ENCODE measurements around the gene DOCK4.

DOCK4 gene

GRCh38 chr7:112223310-112223709, 17.1 kb upstream of the DOCK4 start:
- no peak for DNase-seq (ENCODE audit: extremely low spot score)
- TF ChIP-seq L3MBTL2 (conservative IDR thresholded peaks at IDR 0.05) (no peak), CTBP1 (IDR thresholded peaks at IDR 0.05; ENCODE audit: borderline replicate concordance) (no peak), BHLHE40 (IDR thresholded peaks at IDR 0.05; ENCODE audit: borderline replicate concordance) (no peak), FOXA1 (IDR thresholded peaks at IDR 0.05) (no peak), NFRKB (IDR thresholded peaks at IDR 0.05) (no peak), FOXK2 (IDR thresholded peaks at IDR 0.05) (no peak), PKNOX1 (IDR thresholded peaks at IDR 0.05) (no peak), ARNT (IDR thresholded peaks at IDR 0.05) (no peak)
- POLR2A ChIA-PET: no interaction called here
- CTCF ChIA-PET: no interaction called here

GRCh38 chr7:112220877-112221434, 14.8 kb upstream of the DOCK4 start:
- ChIA-PET POLR2A (no interaction called here), CTCF (no interaction called here)
- no peak for TF ChIP-seq FOXM1 (IDR thresholded peaks at IDR 0.05; ENCODE audit: borderline replicate concordance)
- TF ChIP-seq L3MBTL2 (conservative IDR thresholded peaks at IDR 0.05): no peak
- TF ChIP-seq LEF1 (IDR thresholded peaks at IDR 0.05; ENCODE audit: borderline replicate concordance): no peak
- TF ChIP-seq BHLHE40 (IDR thresholded peaks at IDR 0.05; ENCODE audit: borderline replicate concordance): no peak
- TF ChIP-seq CTBP1 (IDR thresholded peaks at IDR 0.05; ENCODE audit: borderline replicate concordance): no peak
- no peak for TF ChIP-seq ARNT (IDR thresholded peaks at IDR 0.05)
- no peak for TF ChIP-seq TARDBP (IDR thresholded peaks at IDR 0.05)
- no peak for TF ChIP-seq SP1 (IDR thresholded peaks at IDR 0.05)
- TF ChIP-seq PKNOX1 (IDR thresholded peaks at IDR 0.05): no peak
- TF ChIP-seq FOXA1 (IDR thresholded peaks at IDR 0.05): no peak
- TF ChIP-seq HDGF (IDR thresholded peaks at IDR 0.05; ENCODE audit: borderline replicate concordance): no peak
- TF ChIP-seq NFRKB (IDR thresholded peaks at IDR 0.05): no peak
- no peak for TF ChIP-seq FOXK2 (IDR thresholded peaks at IDR 0.05)
- TF ChIP-seq ZNF384 (IDR thresholded peaks at IDR 0.05): no peak
- TF ChIP-seq SUZ12 (IDR thresholded peaks at IDR 0.05): no peak
- no peak for DNase-seq (ENCODE audit: extremely low spot score)

DNA sequence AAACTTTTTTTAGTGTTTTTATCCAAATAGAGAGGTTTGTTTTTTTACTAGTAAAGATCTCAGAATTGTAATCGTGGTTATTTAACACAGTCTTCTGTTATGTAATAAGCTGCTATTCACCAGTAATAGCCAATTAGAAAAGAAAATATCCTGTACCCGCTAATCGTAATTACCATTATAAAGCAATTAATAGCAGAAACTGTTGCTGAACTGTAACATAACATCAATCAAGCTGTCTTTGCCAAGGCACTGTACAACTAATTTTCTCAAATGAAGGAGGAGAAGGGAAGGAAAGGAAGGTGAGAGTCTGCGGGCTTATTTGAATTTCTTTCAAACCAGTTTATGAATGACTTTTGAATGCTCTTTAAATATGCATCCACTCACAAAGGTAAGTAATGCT, 9.6 kb upstream of the DOCK4 start:
- CTCF ChIA-PET: interaction anchor here (0.6 to 0.9 kb wide), 2 partner anchors 13 to 126 kb away, joined by 3 read pairs; no protein-coding TSS in a partner anchor
- TF ChIP-seq ELF4 (IDR thresholded peaks at IDR 0.05) (no peak), L3MBTL2 (conservative IDR thresholded peaks at IDR 0.05) (no peak), PKNOX1 (IDR thresholded peaks at IDR 0.05) (no peak), FOXA1 (IDR thresholded peaks at IDR 0.05) (no peak), FOXK2 (IDR thresholded peaks at IDR 0.05) (no peak), ZNF384 (IDR thresholded peaks at IDR 0.05) (no peak), SUZ12 (IDR thresholded peaks at IDR 0.05) (no peak), ARNT (IDR thresholded peaks at IDR 0.05) (no peak), SP1 (IDR thresholded peaks at IDR 0.05) (no peak), TARDBP (IDR thresholded peaks at IDR 0.05) (no peak), LEF1 (IDR thresholded peaks at IDR 0.05; ENCODE audit: borderline replicate concordance) (no peak), FOXM1 (IDR thresholded peaks at IDR 0.05; ENCODE audit: borderline replicate concordance) (no peak), CTBP1 (IDR thresholded peaks at IDR 0.05; ENCODE audit: borderline replicate concordance) (no peak), BHLHE40 (IDR thresholded peaks at IDR 0.05; ENCODE audit: borderline replicate concordance) (no peak), HDGF (IDR thresholded peaks at IDR 0.05; ENCODE audit: borderline replicate concordance) (no peak), NFRKB (IDR thresholded peaks at IDR 0.05) (no peak)
- POLR2A ChIA-PET: interaction anchor here (1.0 kb wide), 1 partner anchor 234 kb away, joined by 3 read pairs; the partner anchor contains the start of gene IFRD1
- DNase-seq (ENCODE audit: extremely low spot score): no peak

DNA sequence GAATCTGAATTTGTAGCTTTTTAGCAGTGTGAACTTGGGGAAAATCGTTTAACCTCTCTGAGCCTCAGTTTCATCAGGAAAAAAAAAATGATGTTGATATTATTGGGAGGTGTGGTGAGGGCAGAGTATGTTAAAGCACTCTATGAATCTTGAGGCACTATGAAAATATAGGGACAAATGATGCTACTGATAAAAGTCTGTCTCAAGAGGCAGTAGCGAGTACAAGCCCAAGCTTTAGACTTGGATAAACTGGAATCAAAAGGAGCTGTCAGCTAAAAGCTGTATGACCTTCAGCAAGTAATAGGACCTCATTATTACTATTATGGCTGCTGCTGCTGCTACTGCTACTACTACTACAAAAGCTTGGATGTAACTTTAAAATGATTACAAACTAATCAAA, 8.7 kb upstream of the DOCK4 start:
- DNase-seq (ENCODE audit: extremely low spot score): no peak
- ChIA-PET CTCF (interaction anchor here (0.6 to 0.9 kb wide), 2 partner anchors 14 to 464 kb away, joined by 3 to 8 read pairs; no protein-coding TSS in a partner anchor), POLR2A (interaction anchor here (1.0 kb wide), 1 partner anchor 10 kb away, joined by 4 read pairs; no protein-coding TSS in a partner anchor)
- TF ChIP-seq TARDBP (IDR thresholded peaks at IDR 0.05) (no peak), SP1 (IDR thresholded peaks at IDR 0.05) (no peak)

GRCh38 chr7:112214268-112214667, 8.1 kb upstream of the DOCK4 start:
- no peak for DNase-seq (ENCODE audit: extremely low spot score)
- ChIA-PET CTCF (no interaction called here), POLR2A (no interaction called here)
- TF ChIP-seq BHLHE40 (IDR thresholded peaks at IDR 0.05; ENCODE audit: borderline replicate concordance) (no peak), LEF1 (IDR thresholded peaks at IDR 0.05; ENCODE audit: borderline replicate concordance) (no peak), ARNT (IDR thresholded peaks at IDR 0.05) (no peak), FOXM1 (IDR thresholded peaks at IDR 0.05; ENCODE audit: borderline replicate concordance) (no peak), FOXK2 (IDR thresholded peaks at IDR 0.05) (no peak), SUZ12 (IDR thresholded peaks at IDR 0.05) (no peak), FOXA1 (IDR thresholded peaks at IDR 0.05) (no peak), ELF4 (IDR thresholded peaks at IDR 0.05) (no peak), L3MBTL2 (conservative IDR thresholded peaks at IDR 0.05) (no peak), ZNF384 (IDR thresholded peaks at IDR 0.05) (no peak), PKNOX1 (IDR thresholded peaks at IDR 0.05) (no peak), SP1 (IDR thresholded peaks at IDR 0.05) (no peak), CTBP1 (IDR thresholded peaks at IDR 0.05; ENCODE audit: borderline replicate concordance) (no peak), HDGF (IDR thresholded peaks at IDR 0.05; ENCODE audit: borderline replicate concordance) (no peak), NFRKB (IDR thresholded peaks at IDR 0.05) (no peak), TARDBP (IDR thresholded peaks at IDR 0.05) (no peak)
